GM19238 (cell line): ENCODE measurements around the gene LCN10.
"Not testable (repeated sequence)": the region's sequence is repeated elsewhere in the genome, so short reads cannot be mapped to it uniquely, and the experiment has no call there.

ENCODE experiments used
- DNase-seq: peaks from one replicate; pipeline ENCODE4 v3.0.0; 2011; ENCODE audit warnings: low spot score; ENCODE audit not compliant: insufficient read length

LCN10 gene

GRCh38 chr9:136704741-136705140 lies 38.0 kb downstream of the LCN10 start:
- DNase-seq: not testable (repeated sequence)

GRCh38 chr9:136703276-136703860 lies 39.4 kb downstream of the LCN10 start:
- DNase-seq: no peak

- no peak for DNase-seq
Observed at GRCh38 chr9:136701668-136702053, 41.1 kb downstream of the LCN10 start.

GRCh38 chr9:136700959-136701667 lies 41.6 kb downstream of the LCN10 start:
- DNase-seq: peak; percentile 56

GRCh38 chr9:136700304-136700703 lies 42.4 kb downstream of the LCN10 start:
- DNase-seq: no peak

GRCh38 chr9:136698635-136699246 lies 44.0 kb downstream of the LCN10 start:
- DNase-seq: no peak

- no peak for DNase-seq
Observed at GRCh38 chr9:136697821-136698526, 44.8 kb downstream of the LCN10 start.

- DNase-seq: no peak
Observed at GRCh38 chr9:136697146-136697820, 45.5 kb downstream of the LCN10 start.

- DNase-seq: no peak
Observed at GRCh38 chr9:136696502-136696901, 46.2 kb downstream of the LCN10 start.

GRCh38 chr9:136695955-136696354 lies 46.8 kb downstream of the LCN10 start:
- no peak for DNase-seq

- DNase-seq: no peak
Observed at GRCh38 chr9:136695435-136695895, 47.3 kb downstream of the LCN10 start.

GRCh38 chr9:136694872-136695247 lies 47.9 kb downstream of the LCN10 start:
- DNase-seq: no peak

GRCh38 chr9:136694163-136694871 lies 48.4 kb downstream of the LCN10 start:
- DNase-seq: no peak

GRCh38 chr9:136693490-136694162 lies 49.1 kb downstream of the LCN10 start:
- DNase-seq: no peak

GRCh38 chr9:136693135-136693489 lies 49.6 kb downstream of the LCN10 start:
- DNase-seq: no peak

GRCh38 chr9:136692185-136693134 lies 50.3 kb downstream of the LCN10 start:
- DNase-seq: no peak

GRCh38 chr9:136691316-136692184 lies 51.2 kb downstream of the LCN10 start:
- DNase-seq: no peak

GRCh38 chr9:136690806-136691261 lies 51.9 kb downstream of the LCN10 start:
- no peak for DNase-seq
